Neural progenitor cell (in vitro differentiated cells): ENCODE data around the gene GEMIN8. TPM values are rescaled to one million over a fixed set of nuclear protein-coding genes. Genes with fewer than 3 reads are reported as not detected.

ENCODE experiments used
- total RNA-seq: library from RNA; depleted of rRNA; stranded (reverse); fragments of >200 nt; gene quantifications from 2 replicates; pipeline ENCODE4 v1.2.3, GENCODE V29; 2015; ENCODE audit warnings: low replicate concordance

GEMIN8 gene
- total RNA-seq, 1 donor from 2014 or later = 18.0 TPM

Other genes starting within 250 kb of the GEMIN8 start
- 49.6 and 69.2 TPM in 2 replicates for gene GPM6B, start 212.8 kb downstream of the GEMIN8 start, total RNA-seq